ENCODE results near the gene LDLRAD1.

DNA sequence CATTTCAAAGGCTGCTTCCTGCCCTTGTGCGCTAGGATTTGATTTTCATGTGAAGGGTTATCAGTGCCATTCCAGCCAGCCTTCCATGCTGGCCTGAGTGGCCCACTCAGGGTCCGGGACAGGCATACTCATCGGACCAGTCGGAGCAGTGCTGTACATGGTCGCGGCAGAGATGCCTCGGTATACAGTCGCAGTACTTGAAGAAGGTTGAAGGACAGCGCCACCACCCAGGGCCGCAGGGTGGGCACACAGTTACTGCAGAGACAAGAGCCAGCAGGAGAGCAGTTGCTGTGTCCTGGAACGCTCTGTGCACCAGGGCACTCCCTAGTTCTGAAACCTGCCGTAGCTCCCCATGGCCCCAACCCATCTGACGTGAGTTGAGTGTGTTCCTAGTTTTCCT lies 9.1 kb downstream of the LDLRAD1 start:
- TF ChIP-seq, protein P1, sequence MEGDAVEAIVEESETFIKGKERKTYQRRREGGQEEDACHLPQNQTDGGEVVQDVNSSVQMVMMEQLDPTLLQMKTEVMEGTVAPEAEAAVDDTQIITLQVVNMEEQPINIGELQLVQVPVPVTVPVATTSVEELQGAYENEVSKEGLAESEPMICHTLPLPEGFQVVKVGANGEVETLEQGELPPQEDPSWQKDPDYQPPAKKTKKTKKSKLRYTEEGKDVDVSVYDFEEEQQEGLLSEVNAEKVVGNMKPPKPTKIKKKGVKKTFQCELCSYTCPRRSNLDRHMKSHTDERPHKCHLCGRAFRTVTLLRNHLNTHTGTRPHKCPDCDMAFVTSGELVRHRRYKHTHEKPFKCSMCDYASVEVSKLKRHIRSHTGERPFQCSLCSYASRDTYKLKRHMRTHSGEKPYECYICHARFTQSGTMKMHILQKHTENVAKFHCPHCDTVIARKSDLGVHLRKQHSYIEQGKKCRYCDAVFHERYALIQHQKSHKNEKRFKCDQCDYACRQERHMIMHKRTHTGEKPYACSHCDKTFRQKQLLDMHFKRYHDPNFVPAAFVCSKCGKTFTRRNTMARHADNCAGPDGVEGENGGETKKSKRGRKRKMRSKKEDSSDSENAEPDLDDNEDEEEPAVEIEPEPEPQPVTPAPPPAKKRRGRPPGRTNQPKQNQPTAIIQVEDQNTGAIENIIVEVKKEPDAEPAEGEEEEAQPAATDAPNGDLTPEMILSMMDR (IDR thresholded peaks at IDR 0.05), result no peak
- TF ChIP-seq POLR2A (IDR thresholded peaks at IDR 0.05), result no peak
